ENCODE data around the gene RECQL. TPM values are rescaled to one million over a fixed set of nuclear protein-coding genes. Genes with fewer than 3 reads are reported as not detected.
A peak's percentile ranks its signal among the peaks of the same experiment; 100 is the strongest.

Gene RECQL
- total and polyA plus RNA-seq, 2 of the 8 experiments (the other 6 are each of a cell fraction or from before 2014, with no cell fraction given) = 8.1 to 40.3 TPM

- no peak overlapping the region for H3K4ac ChIP-seq (replicated peaks; ENCODE audit: insufficient read length, low read depth, low read length)
- H3K4me2 ChIP-seq (ENCODE audit: insufficient read depth in 1 of 2, low read depth in 2 of 2, low read length in 2 of 2) = no peak overlapping the region; a peak in 1 of 4 replicates
- no peak overlapping the region for H2AFZ ChIP-seq (ENCODE audit: low read length)
- no peaks in the 10 kb centered on the region for H3K23me2 ChIP-seq (ENCODE audit: low read depth, low read length)
- ChIA-PET CTCF (ENCODE audit: partially characterized antibody) (interaction anchor here (0.6 to 4.2 kb wide), 33 partner anchors 9 to 1403 kb away, joined by 3 to 40 read pairs (median 4); no protein-coding TSS in a partner anchor), POLR2A (ENCODE audit: partially characterized antibody) (interaction anchor here (1.7 kb wide), 1 partner anchor 14 kb away, joined by 5 read pairs; the partner anchor contains the start of gene PYROXD1)
- no peaks in the 10 kb centered on the region for H3K79me2 ChIP-seq (ENCODE audit: control insufficient read depth in 1 of 2, insufficient read depth in 2 of 2, low read length in 2 of 2)
- H3K56ac ChIP-seq (replicated peaks; ENCODE audit: insufficient read length, low read depth, low read length) = no peak overlapping the region
- no peak overlapping the region for H2BK12ac ChIP-seq (ENCODE audit: low read depth, low read length)
- H4K91ac ChIP-seq (replicated peaks; ENCODE audit: insufficient read length, low read length) = no peak overlapping the region
- H3K4me1 ChIP-seq (replicated peaks in 1 of 4; ENCODE audit: control insufficient read depth in 3 of 4, insufficient read depth in 4 of 4, low read length in 3 of 4) = no peaks in the 10 kb centered on the region
- H3K4me3 ChIP-seq (ENCODE audit: extremely low read depth in 1 of 4, insufficient read depth in 2 of 4, low read depth in 3 of 4, low read length in 4 of 4) = no peak overlapping the region
- DNase-seq (ENCODE audit: low read depth in 1 of 2, low spot score in 2 of 2) (no peak), FAIRE-seq (no peak)
- H3K18ac ChIP-seq (ENCODE audit: extremely low read depth, low read length) = no peak overlapping the region
- H2BK5ac ChIP-seq (ENCODE audit: low read depth, low read length) = no peak overlapping the region
- no peaks in the 10 kb centered on the region for H3K27me3 ChIP-seq (replicated peaks in 1 of 4; ENCODE audit: control insufficient read depth in 3 of 4, extremely low read depth in 1 of 4, insufficient read depth in 3 of 4, low read length in 3 of 4)
- no peaks in the 10 kb centered on the region for H3K79me1 ChIP-seq (ENCODE audit: low read depth, low read length)
- WGBS, 2 experiments (ENCODE audit: extremely low coverage in 1 of 2, insufficient coverage in 1 of 2, insufficient read length in 1 of 2, insufficient replicate concordance in 2 of 2, low coverage in 1 of 2, low lambda C conversion rate in 2 of 2, missing lambda C conversion rate in 1 of 2) = 26% methylated on average over 1 of the region's 1 CpG; no CpG with 5 or more reads in 1 of the 2 experiments
- no peak overlapping the region for H3K27ac ChIP-seq (ENCODE audit: low read depth, low read length)
- H3K36me3 ChIP-seq (ENCODE audit: control insufficient read depth in 2 of 4, insufficient read depth in 4 of 4, low read length in 3 of 4) = no peaks in the 10 kb centered on the region; a peak in 2 of 8 replicates
- H3K9me3 ChIP-seq (ENCODE audit: insufficient read depth in 2 of 2, low read depth in 1 of 2, low read length in 1 of 2) = no peaks in the 10 kb centered on the region; a peak in 1 of 4 replicates
- H3K14ac ChIP-seq (ENCODE audit: insufficient read length) = no peak overlapping the region
- no peak overlapping the region for H2BK120ac ChIP-seq (replicated peaks; ENCODE audit: low read depth, low read length)
- H2BK15ac ChIP-seq (ENCODE audit: low read length) = no peak overlapping the region
- no peak overlapping the region for H4K8ac ChIP-seq (ENCODE audit: extremely low read depth, insufficient read depth, low read length)
- H3K23ac ChIP-seq (ENCODE audit: insufficient read length) = no peak overlapping the region
- no peaks in the 10 kb centered on the region for H4K20me1 ChIP-seq (replicated peaks in 1 of 2; ENCODE audit: control insufficient read depth in 1 of 2, insufficient read depth in 2 of 2, low read length in 2 of 2)
- H2AK5ac ChIP-seq (ENCODE audit: low read depth, low read length) = no peak overlapping the region
- no peak overlapping the region for H4K5ac ChIP-seq (ENCODE audit: insufficient read length, low read depth, low read length)
- H2BK20ac ChIP-seq (ENCODE audit: low read length) = no peak overlapping the region
- H3K9ac ChIP-seq (replicated peaks in 1 of 4; ENCODE audit: extremely low read depth in 1 of 4, low read depth in 3 of 4, low read length in 3 of 4) = no peak overlapping the region
- TF ChIP-seq RAD21 (IDR thresholded peaks at IDR 0.05 in 1 of 2, conservative IDR thresholded peaks at IDR 0.05 in 1 of 2; ENCODE audit: low read depth in 2 of 2, low read length in 2 of 2) (peak; percentile 66 to 68), SRF (IDR thresholded peaks at IDR 0.05; ENCODE audit: low read depth, low read length) (no peak), EGR1 (IDR thresholded peaks at IDR 0.05; ENCODE audit: borderline replicate concordance, low read depth, low read length) (no peak), GTF2F1 (IDR thresholded peaks at IDR 0.05; ENCODE audit: borderline replicate concordance, low read depth, low read length) (no peak), SP1 (IDR thresholded peaks at IDR 0.05; ENCODE audit: low read depth, low read length) (no peak), EZH2 (IDR thresholded peaks at IDR 0.05; ENCODE audit: low read depth, low read length, severe bottlenecking) (no peak), HDAC6 (IDR thresholded peaks at IDR 0.05; ENCODE audit: low read depth, low read length) (no peak), TAF7 (optimal IDR thresholded peaks at IDR 0.05; ENCODE audit: borderline replicate concordance, low read depth, low read length) (no peak), RFX5 (IDR thresholded peaks at IDR 0.05; ENCODE audit: borderline replicate concordance, low read depth, low read length) (no peak), PHF8 (conservative IDR thresholded peaks at IDR 0.05; ENCODE audit: low read depth, low read length) (no peak), JUN (IDR thresholded peaks at IDR 0.05; ENCODE audit: low read depth, low read length) (no peak), CHD1 (IDR thresholded peaks at IDR 0.05; ENCODE audit: low read depth, low read length) (no peak)
- TF ChIP-seq, protein P1, sequence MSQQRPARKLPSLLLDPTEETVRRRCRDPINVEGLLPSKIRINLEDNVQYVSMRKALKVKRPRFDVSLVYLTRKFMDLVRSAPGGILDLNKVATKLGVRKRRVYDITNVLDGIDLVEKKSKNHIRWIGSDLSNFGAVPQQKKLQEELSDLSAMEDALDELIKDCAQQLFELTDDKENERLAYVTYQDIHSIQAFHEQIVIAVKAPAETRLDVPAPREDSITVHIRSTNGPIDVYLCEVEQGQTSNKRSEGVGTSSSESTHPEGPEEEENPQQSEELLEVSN (IDR thresholded peaks at IDR 0.05) = no peak
Observed at GRCh38 chr12:21451529-21451928, 49.9 kb downstream of the RECQL start.

Measured in H1 (cell line).